UCSD-AML1 (cell line): ENCODE measurements around the gene SLC39A1.
"Not testable (repeated sequence)": the region's sequence is repeated elsewhere in the genome, so short reads cannot be mapped to it uniquely, and the experiment has no call there.

Experiments used
- DNase-seq: peaks from one replicate; lab custom pipeline; 2025; ENCODE audit not compliant: unreplicated experiment; lab: John Stamatoyannopoulos, UW

The SLC39A1 gene

GRCh38 chr1:153932156-153933131, 30.9 kb downstream of the SLC39A1 start:
- no peak for DNase-seq

GRCh38 chr1:153929981-153930948, 33.1 kb downstream of the SLC39A1 start:
- no peak for DNase-seq

- no peak for DNase-seq
Observed at GRCh38 chr1:153929426-153929825, 33.9 kb downstream of the SLC39A1 start.

GRCh38 chr1:153928791-153929341, 34.5 kb downstream of the SLC39A1 start:
- DNase-seq, result no peak

- DNase-seq, result no peak
Observed at GRCh38 chr1:153928245-153928644, 35.1 kb downstream of the SLC39A1 start.

GRCh38 chr1:153926405-153926804, 36.9 kb downstream of the SLC39A1 start:
- no peak for DNase-seq

- peak; percentile 98 for DNase-seq
Observed at GRCh38 chr1:153922972-153923925, 40.1 kb downstream of the SLC39A1 start, which contains the start of gene GATAD2B. Gene GATAD2B (minus strand): TSS chr1:153922972. CDS start chr1:153828347, 94,625 bp downstream.

- DNase-seq, result peak; percentile 86
Observed at GRCh38 chr1:153922076-153922971, 41.0 kb downstream of the SLC39A1 start.

- peak; percentile 56 for DNase-seq
Observed at GRCh38 chr1:153921803-153922075, 41.6 kb downstream of the SLC39A1 start.

- DNase-seq, result no peak
Observed at GRCh38 chr1:153921080-153921802, 42.1 kb downstream of the SLC39A1 start.

- peak; percentile 45 for DNase-seq
Observed at GRCh38 chr1:153919876-153920852, 43.2 kb downstream of the SLC39A1 start.

- no peak for DNase-seq
Observed at GRCh38 chr1:153916297-153916696, 47.0 kb downstream of the SLC39A1 start.

GRCh38 chr1:153912349-153912748, 51.0 kb downstream of the SLC39A1 start:
- no peak for DNase-seq

- DNase-seq, result not testable (repeated sequence)
Observed at GRCh38 chr1:153910560-153910959, 52.8 kb downstream of the SLC39A1 start.
